RWPE2 (cell line): ENCODE data around the gene DNAH14.

Experiments
- ATAC-seq: fragments of 200-7000 bp; cut with Tn5 transposase; 3 replicates; pipeline ENCODE4 v1.9.1; 2021; ENCODE audit warnings: low read depth
- DNase-seq: peaks from one replicate; pipeline ENCODE4 v3.0.0-alpha.2; 2020; ENCODE audit warnings: low spot score
- H3K27ac ChIP-seq: fragments of 450-650 bp; 2 replicates; pipeline ENCODE4 v1.5.1; 2017; ENCODE audit warnings: mild to moderate bottlenecking; ENCODE audit not compliant: poor library complexity, severe bottlenecking
- H3K27me3 ChIP-seq: fragments of 250-450 bp; sonication (Bioruptor Pico); 2 replicates; pipeline ENCODE4 v1.5.1; 2021; ENCODE audit warnings: mild to moderate bottlenecking, moderate library complexity; ENCODE audit not compliant: insufficient read depth, poor library complexity, severe bottlenecking
- H3K36me3 ChIP-seq: fragments of 250-450 bp; sonication (Bioruptor Pico); 2 replicates; pipeline ENCODE4 v1.5.1; 2020; ENCODE audit warnings: low read depth, mild to moderate bottlenecking, moderate library complexity
- H3K4me1 ChIP-seq: fragments of 250-450 bp; sonication (Bioruptor Pico); 2 replicates; pipeline ENCODE4 v1.5.1; 2021; ENCODE audit warnings: mild to moderate bottlenecking, moderate library complexity; ENCODE audit not compliant: insufficient read depth, poor library complexity, severe bottlenecking
- H3K4me3 ChIP-seq: fragments of 250-450 bp; sonication (Bioruptor Pico); 2 replicates; pipeline ENCODE4 v1.5.1; 2021; ENCODE audit warnings: mild to moderate bottlenecking, moderate library complexity; ENCODE audit not compliant: severe bottlenecking
- H3K9me3 ChIP-seq: fragments of 250-450 bp; sonication (Bioruptor Pico); 2 replicates; pipeline ENCODE4 v1.5.1; 2021; ENCODE audit warnings: mild to moderate bottlenecking, moderate library complexity; ENCODE audit not compliant: severe bottlenecking
- TF ChIP-seq, protein P1 (sequence below): fragments of 450-650 bp; IDR thresholded peaks from one replicate; pipeline ENCODE4 v1.5.1; 2017; ENCODE audit warnings: mild to moderate bottlenecking, moderate library complexity; ENCODE audit not compliant: poor library complexity, severe bottlenecking

DNAH14 gene

GRCh38 chr1:224906340-224906739 is 23.1 kb upstream of the DNAH14 start:
- TF ChIP-seq, protein P1, sequence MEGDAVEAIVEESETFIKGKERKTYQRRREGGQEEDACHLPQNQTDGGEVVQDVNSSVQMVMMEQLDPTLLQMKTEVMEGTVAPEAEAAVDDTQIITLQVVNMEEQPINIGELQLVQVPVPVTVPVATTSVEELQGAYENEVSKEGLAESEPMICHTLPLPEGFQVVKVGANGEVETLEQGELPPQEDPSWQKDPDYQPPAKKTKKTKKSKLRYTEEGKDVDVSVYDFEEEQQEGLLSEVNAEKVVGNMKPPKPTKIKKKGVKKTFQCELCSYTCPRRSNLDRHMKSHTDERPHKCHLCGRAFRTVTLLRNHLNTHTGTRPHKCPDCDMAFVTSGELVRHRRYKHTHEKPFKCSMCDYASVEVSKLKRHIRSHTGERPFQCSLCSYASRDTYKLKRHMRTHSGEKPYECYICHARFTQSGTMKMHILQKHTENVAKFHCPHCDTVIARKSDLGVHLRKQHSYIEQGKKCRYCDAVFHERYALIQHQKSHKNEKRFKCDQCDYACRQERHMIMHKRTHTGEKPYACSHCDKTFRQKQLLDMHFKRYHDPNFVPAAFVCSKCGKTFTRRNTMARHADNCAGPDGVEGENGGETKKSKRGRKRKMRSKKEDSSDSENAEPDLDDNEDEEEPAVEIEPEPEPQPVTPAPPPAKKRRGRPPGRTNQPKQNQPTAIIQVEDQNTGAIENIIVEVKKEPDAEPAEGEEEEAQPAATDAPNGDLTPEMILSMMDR = no peak
- Histone ChIP-seq H3K27me3 (no peaks in the 10 kb centered on the region), H3K27ac (no peak overlapping the region), H3K4me3 (no peak overlapping the region), H3K9me3 (no peaks in the 10 kb centered on the region), H3K36me3 (no peaks in the 10 kb centered on the region), H3K4me1 (no peaks in the 10 kb centered on the region)
- DNase-seq (no peak), ATAC-seq (no peak)

GRCh38 chr1:224911217-224911616 is 18.3 kb upstream of the DNAH14 start:
- H3K9me3 ChIP-seq = no peaks in the 10 kb centered on the region
- no peak for DNase-seq
- ATAC-seq = no peak
- H3K27ac ChIP-seq = no peak overlapping the region
- no peaks in the 10 kb centered on the region for H3K36me3 ChIP-seq
- TF ChIP-seq, protein P1 = no peak
- no peaks in the 10 kb centered on the region for H3K27me3 ChIP-seq
- no peaks in the 10 kb centered on the region for H3K4me1 ChIP-seq
- H3K4me3 ChIP-seq = no peak overlapping the region

DNA sequence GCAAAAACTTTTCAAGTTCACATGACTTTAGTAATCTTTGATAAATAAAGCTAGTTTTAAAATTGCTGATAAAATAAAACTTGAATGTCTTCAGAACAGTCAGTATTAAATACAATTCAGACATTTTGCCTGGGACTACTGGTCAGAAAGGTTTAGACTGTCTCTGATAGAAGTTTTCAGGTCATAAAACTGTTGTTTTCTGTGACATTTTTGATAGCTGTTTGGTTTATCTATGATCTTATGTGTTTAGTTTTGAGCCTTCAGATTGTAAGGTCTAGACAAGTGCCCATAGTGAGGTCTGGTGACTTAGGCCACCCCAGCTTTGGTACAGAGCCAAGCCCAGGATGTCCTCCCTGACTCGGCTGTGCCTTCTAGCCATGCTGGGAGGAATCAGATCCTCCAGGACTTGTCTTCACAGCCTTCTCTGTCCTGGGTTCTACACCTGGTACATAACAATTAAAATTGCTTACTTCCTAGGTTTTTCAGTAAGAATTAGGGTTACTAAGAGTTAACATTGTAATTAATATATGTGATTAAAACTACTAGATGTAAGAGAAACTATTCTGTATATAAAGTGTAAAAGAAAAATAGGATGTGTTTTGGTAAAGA is 15.1 kb upstream of the DNAH14 start:
- Histone ChIP-seq H3K27me3 (no peaks in the 10 kb centered on the region), H3K36me3 (no peaks in the 10 kb centered on the region), H3K4me1 (no peaks in the 10 kb centered on the region), H3K4me3 (no peak overlapping the region), H3K9me3 (no peaks in the 10 kb centered on the region), H3K27ac (no peak overlapping the region)
- ATAC-seq (no peak), DNase-seq (no peak)
- TF ChIP-seq, protein P1 = no peak

DNA sequence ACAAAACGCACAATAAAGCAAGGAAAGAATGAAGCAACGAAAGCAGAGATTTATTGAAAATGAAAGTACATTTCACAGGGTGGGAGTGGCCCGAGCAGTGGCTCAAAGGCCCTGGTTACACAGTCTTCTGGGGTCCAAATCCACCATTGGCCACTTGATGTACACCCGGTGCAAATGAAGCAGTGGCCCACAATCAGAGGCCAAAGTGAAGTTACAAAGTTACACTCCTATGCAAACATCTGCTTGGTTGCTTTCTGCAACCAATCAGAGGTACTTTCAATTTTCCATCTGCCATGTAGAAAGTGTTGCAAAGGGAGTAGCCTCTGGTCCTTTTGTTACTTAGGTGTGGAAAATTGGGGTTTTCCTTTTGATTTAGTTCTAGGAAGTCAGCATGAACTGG is 10.0 kb upstream of the DNAH14 start:
- no peak for DNase-seq
- TF ChIP-seq, protein P1 = no peak

DNA sequence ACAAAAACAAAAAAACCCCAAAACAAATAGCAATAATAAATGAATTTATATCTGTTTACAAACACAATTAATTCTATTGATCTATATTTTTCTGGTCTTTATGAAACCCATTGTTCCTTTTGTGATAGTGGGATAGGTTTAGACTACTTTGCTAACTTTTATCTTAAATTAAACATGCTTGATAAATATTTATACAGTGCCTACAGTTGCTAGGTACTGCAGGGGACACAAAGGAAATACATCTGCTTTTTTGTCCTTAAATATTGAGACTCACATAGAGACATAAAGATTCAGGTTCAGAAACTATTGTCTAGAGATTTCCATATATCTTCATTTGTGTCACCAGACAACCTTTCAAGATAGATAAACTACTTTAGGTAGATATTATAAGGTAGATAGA is 8.5 kb upstream of the DNAH14 start:
- no peak for DNase-seq
- Histone ChIP-seq H3K4me3 (no peak overlapping the region), H3K4me1 (no peaks in the 10 kb centered on the region), H3K36me3 (no peaks in the 10 kb centered on the region), H3K27me3 (no peaks in the 10 kb centered on the region), H3K27ac (no peak overlapping the region), H3K9me3 (no peaks in the 10 kb centered on the region)
- ATAC-seq = no peak
- TF ChIP-seq, protein P1 = no peak

More for the DNA sequence above, 10.0 kb upstream of the DNAH14 start:
- Histone ChIP-seq H3K9me3 (no peaks in the 10 kb centered on the region), H3K4me1 (no peaks in the 10 kb centered on the region), H3K4me3 (no peak overlapping the region), H3K27ac (no peak overlapping the region), H3K27me3 (no peaks in the 10 kb centered on the region), H3K36me3 (no peaks in the 10 kb centered on the region)
- ATAC-seq = no peak
